PC-3 (cell line): ENCODE measurements around the gene SQOR. TPM values are rescaled to one million over a fixed set of nuclear protein-coding genes. Genes with fewer than 3 reads are reported as not detected.

Source experiments
- ATAC-seq: fragments of 200-7000 bp; cut with Tn5 transposase; 2 replicates; pipeline ENCODE4 v1.9.1; 2020; ENCODE audit warnings: mild to moderate bottlenecking, moderate library complexity
- Bru-seq: library from RNA; stranded (reverse); fragments of 400-500 nt; gene quantifications from one replicate; lab custom pipeline; 2021; lab: Mats Ljungman, UMichigan
- BruChase-seq, 2 experiments: library from RNA; stranded (reverse); fragments of 400-500 nt; gene quantifications; one replicate each; lab custom pipeline; 2021; lab: Mats Ljungman, UMichigan
- BruUV-seq: library from RNA; stranded (reverse); fragments of 400-500 nt; replicated peaks from 2 replicates; lab custom pipeline; 2021; lab: Mats Ljungman, UMichigan
- CTCF ChIA-PET: fragments of 300-600 bp; sonication (Branson Sonifier 250); formaldehyde crosslinking; loops from one replicate; lab custom pipeline; 2022; ENCODE audit warnings: antibody characterized with exemption; lab: Charles Lee
- POLR2A ChIA-PET: fragments of 300-600 bp; sonication (Branson Sonifier 250); formaldehyde crosslinking; loops from one replicate; lab custom pipeline; 2022; ENCODE audit warnings: antibody characterized with exemption; ENCODE audit not compliant: unreplicated experiment; lab: Charles Lee
- DNase-seq: peaks from one replicate; pipeline ENCODE4 v3.0.0-alpha.2; 2015
- H2AFZ ChIP-seq: fragments of 300-600 bp; sonication (generic); 2 replicates; pipeline ENCODE4 v1.6.0; 2016; ENCODE audit warnings: antibody characterized with exemption, low read length
- H3F3A ChIP-seq: fragments of 300-600 bp; sonication (generic); one replicate; pipeline ENCODE4 v1.6.0; 2017; ENCODE audit warnings: antibody characterized with exemption, low read length, control low read depth, mild to moderate bottlenecking; ENCODE audit not compliant: unreplicated experiment
- H3K27ac ChIP-seq: fragments of 300-600 bp; sonication (generic); 2 replicates; pipeline ENCODE4 v1.5.1; 2016; ENCODE audit warnings: mild to moderate bottlenecking, low read length
- H3K27me3 ChIP-seq: fragments of 300-600 bp; sonication (generic); 2 replicates; pipeline ENCODE4 v1.6.1; 2016; ENCODE audit warnings: low read length, mixed read lengths
- H3K36me3 ChIP-seq: fragments of 300-600 bp; sonication (generic); 2 replicates; pipeline ENCODE4 v1.6.1; 2016; ENCODE audit warnings: low read depth, mixed run types, low read length, mixed read lengths
- H3K4me1 ChIP-seq: fragments of 300-600 bp; sonication (generic); 2 replicates; pipeline ENCODE4 v1.5.1; 2016; ENCODE audit warnings: low read length; ENCODE audit not compliant: insufficient read depth
- H3K4me2 ChIP-seq: fragments of 300-600 bp; sonication (generic); 2 replicates; pipeline ENCODE4 v1.6.0; 2016; ENCODE audit warnings: low read length
- H3K4me3 ChIP-seq: fragments of 300-600 bp; sonication (generic); 2 replicates; pipeline ENCODE4 v1.5.1; 2016; ENCODE audit warnings: mild to moderate bottlenecking, low read length, mixed read lengths
- H3K79me2 ChIP-seq: fragments of 300-600 bp; sonication (generic); 2 replicates; pipeline ENCODE4 v1.6.1; 2017; ENCODE audit warnings: low read length, mixed read lengths
- H3K9ac ChIP-seq: fragments of 300-600 bp; sonication (generic); 2 replicates; pipeline ENCODE4 v1.6.0; 2016; ENCODE audit warnings: mild to moderate bottlenecking, low read length
- H3K9me2 ChIP-seq: fragments of 300-600 bp; sonication (generic); replicated peaks from 2 replicates; pipeline ENCODE4 v1.6.1; 2016; ENCODE audit warnings: mixed run types, low read length, mixed read lengths
- H3K9me3 ChIP-seq: fragments of 300-600 bp; sonication (generic); 2 replicates; pipeline ENCODE4 v1.6.1; 2016; ENCODE audit warnings: low read length, mixed read lengths
- H4K20me1 ChIP-seq: fragments of 300-600 bp; sonication (generic); 2 replicates; pipeline ENCODE4 v1.6.1; 2016; ENCODE audit warnings: low read length, mixed read lengths
- CTCF ChIP-seq: fragments of 300-600 bp; sonication (generic); conservative IDR thresholded peaks from 2 replicates; pipeline ENCODE4 v1.5.1; 2017; ENCODE audit warnings: antibody characterized with exemption, low read depth, mild to moderate bottlenecking, low read length
- EZH2 ChIP-seq: fragments of 300-600 bp; sonication (generic); IDR thresholded peaks from one replicate; pipeline ENCODE4 v1.6.1; 2017; ENCODE audit warnings: antibody characterized with exemption, mild to moderate bottlenecking, low read length; ENCODE audit not compliant: unreplicated experiment
- EZH2phosphoT487 ChIP-seq: fragments of 300-600 bp; sonication (generic); IDR thresholded peaks from 2 replicates; pipeline ENCODE4 v1.6.1; 2018; ENCODE audit warnings: mild to moderate bottlenecking, antibody characterized with exemption, low read length, borderline replicate concordance
- intact Hi-C: fragments of 100-400 bp; cut with micrococcal nuclease; formaldehyde crosslinking; loops from 2 replicates; pipeline ENCODE4 v1.9.0; 2023
- long read RNA-seq: library from polyadenylated mRNA; unstranded; transcript quantifications from one replicate; pipeline ENCODE4 v2.0.0, GENCODE V29; 2021; ENCODE audit not compliant: unreplicated experiment
- total RNA-seq: library from RNA; depleted of rRNA; stranded (reverse); fragments of >200 nt; gene quantifications from 2 replicates; pipeline ENCODE4 v1.2.3, GENCODE V29; 2014; rRNA removed

Gene SQOR
- total RNA-seq: 86.1 and 99.0 TPM in 2 replicates
- percentile 56 among the genes with signal in this experiment for Bru-seq, nascent RNA
- BruChase-seq, experiment 1, labeled RNA remaining after a 6-hour chase: percentile 54 among the genes with signal in this experiment
- BruChase-seq, experiment 2, labeled RNA remaining after a 2-hour chase: percentile 50 among the genes with signal in this experiment
- long read RNA-seq, transcript SQOR-201 (10 exons, 2,003 nt): major isoform, 37 of 57 reads
- long read RNA-seq, partial matches to known transcripts: 9 of 57 reads
- long read RNA-seq, other reads (novel, unspliced or antisense): 11 of 57 reads

GRCh38 chr15:45634432-45635190 is at the start of gene SQOR:
Gene SQOR, plus strand, starts transcription at chr15:45635029. Its CDS starts 23,895 bp downstream, at chr15:45658924.
- peaks cover 42% of the 10 kb centered on the region for H3K4me1 ChIP-seq
- ChIA-PET CTCF (interaction anchor here (0.6 kb wide), 1 partner anchor 636 kb away, joined by 4 read pairs; no protein-coding TSS in a partner anchor), POLR2A (interaction anchor here (0.6 kb wide), 2 partner anchors 11 to 18 kb away, joined by 3 read pairs; no protein-coding TSS in a partner anchor)
- H3K79me2 ChIP-seq: peaks cover 45% of the 10 kb centered on the region
- DNase-seq (peak; percentile 85), ATAC-seq (peak; percentile 76)
- H3K4me3 ChIP-seq: peak within 1 kb of the TSS; percentile 88
- no peaks in the 10 kb centered on the region for H3K36me3 ChIP-seq
- no peak for TF ChIP-seq EZH2phosphoT487
- TF ChIP-seq CTCF: no peak
- peak within 1 kb of the TSS; percentile 74 for H2AFZ ChIP-seq
- H3K9me2 ChIP-seq: no peaks in the 10 kb centered on the region
- peak within 1 kb of the TSS; percentile 82 for H3K27ac ChIP-seq
- H3K4me2 ChIP-seq: peak within 1 kb of the TSS; percentile 85
- peak within 1 kb of the TSS; percentile 77 for H3K9ac ChIP-seq
- H3K9me3 ChIP-seq: no peaks in the 10 kb centered on the region
- H3F3A ChIP-seq: no peaks in the 10 kb centered on the region
- TSS peak; percentile 42 for BruUV-seq
- H4K20me1 ChIP-seq: no peaks in the 10 kb centered on the region
- no peaks in the 10 kb centered on the region for H3K27me3 ChIP-seq
- intact Hi-C loops: loop anchor here (2.0 kb wide), 1 partner anchor 70 kb away; no protein-coding TSS in a partner anchor

- H4K20me1 ChIP-seq: no peaks in the 10 kb centered on the region; the same call in 1 of the 2 replicates
- no TSS peak for BruUV-seq
- H3K9ac ChIP-seq: no peak overlapping the region
- H3K9me2 ChIP-seq: no peaks in the 10 kb centered on the region
- no peak for ATAC-seq
- intact Hi-C loops: no loop called here
- ChIA-PET POLR2A (no interaction called here), CTCF (no interaction called here)
- H3F3A ChIP-seq: no peaks in the 10 kb centered on the region
- H3K79me2 ChIP-seq: peaks cover 34% of the 10 kb centered on the region
- H3K27me3 ChIP-seq: no peaks in the 10 kb centered on the region
- no peak overlapping the region for H3K4me3 ChIP-seq
- no peaks in the 10 kb centered on the region for H3K36me3 ChIP-seq
- H3K4me1 ChIP-seq: peaks cover 23% of the 10 kb centered on the region
- no peak for DNase-seq
- TF ChIP-seq EZH2: no peak
- TF ChIP-seq EZH2phosphoT487: no peak
- TF ChIP-seq CTCF: no peak
- H3K9me3 ChIP-seq: no peaks in the 10 kb centered on the region
- no peak overlapping the region for H3K27ac ChIP-seq
- peak overlapping the region; percentile 96; the same call in 1 of the 2 replicates for H3K4me2 ChIP-seq
- H2AFZ ChIP-seq: no peak overlapping the region
Observed at GRCh38 chr15:45585069-45585791, 49.6 kb upstream of the SQOR start.
